GM21390 (cell line): ENCODE results near the gene SLC25A21.
"Not testable (repeated sequence)": the region's sequence is repeated elsewhere in the genome, so short reads cannot be mapped to it uniquely, and the experiment has no call there.

Experiments used
- ATAC-seq: cut with Tn5 transposase; IDR thresholded peaks from one replicate; pipeline ENCODE4 v1.9.1; 2021; ENCODE audit not compliant: unreplicated experiment

The SLC25A21 gene

GRCh38 chr14:36844443-36845195 is 327.8 kb downstream of the SLC25A21 start:
- ATAC-seq, result no peak

GRCh38 chr14:36843410-36843809 is 329.0 kb downstream of the SLC25A21 start:
- no peak for ATAC-seq

GRCh38 chr14:36835128-36835527 is 337.3 kb downstream of the SLC25A21 start:
- no peak for ATAC-seq

- ATAC-seq, result no peak
These were observed 338.1 kb downstream of the SLC25A21 start for GRCh38 chr14:36834293-36834692.

- no peak for ATAC-seq
These were observed 342.9 kb downstream of the SLC25A21 start for GRCh38 chr14:36829547-36829946.

- ATAC-seq, result no peak
These were observed 344.5 kb downstream of the SLC25A21 start for GRCh38 chr14:36827861-36828260.

GRCh38 chr14:36826614-36827013 is 345.8 kb downstream of the SLC25A21 start:
- ATAC-seq, result no peak

GRCh38 chr14:36824854-36825253 is 347.6 kb downstream of the SLC25A21 start:
- no peak for ATAC-seq

- no peak for ATAC-seq
These were observed 348.8 kb downstream of the SLC25A21 start for GRCh38 chr14:36823651-36824050.

- ATAC-seq, result no peak
These were observed 349.7 kb downstream of the SLC25A21 start for GRCh38 chr14:36822685-36823084.

- ATAC-seq, result no peak
These were observed 351.5 kb downstream of the SLC25A21 start for GRCh38 chr14:36820901-36821300.

- ATAC-seq, result no peak
These were observed 352.2 kb downstream of the SLC25A21 start for GRCh38 chr14:36820111-36820709.

- no peak for ATAC-seq
These were observed 353.5 kb downstream of the SLC25A21 start for GRCh38 chr14:36818794-36819384.

- ATAC-seq, result no peak
These were observed 354.2 kb downstream of the SLC25A21 start for GRCh38 chr14:36818246-36818645.

GRCh38 chr14:36817071-36817930 is 355.1 kb downstream of the SLC25A21 start:
- ATAC-seq, result no peak

GRCh38 chr14:36816481-36816880 is 355.9 kb downstream of the SLC25A21 start:
- no peak for ATAC-seq

- not testable (repeated sequence) for ATAC-seq
These were observed 357.6 kb downstream of the SLC25A21 start for GRCh38 chr14:36814783-36815182.

- no peak for ATAC-seq
These were observed 362.2 kb downstream of the SLC25A21 start for GRCh38 chr14:36810209-36810608.

- no peak for ATAC-seq
These were observed 364.7 kb downstream of the SLC25A21 start for GRCh38 chr14:36807727-36808126.

- no peak for ATAC-seq
These were observed 367.3 kb downstream of the SLC25A21 start for GRCh38 chr14:36805131-36805559.

- no peak for ATAC-seq
These were observed 374.8 kb downstream of the SLC25A21 start for GRCh38 chr14:36797634-36798033.
